ENCODE measurements around the gene IMP4. TPM values are rescaled to one million over a fixed set of nuclear protein-coding genes. Genes with fewer than 3 reads are reported as not detected.

The IMP4 gene
- polyA plus RNA-seq, 1 donor from 2014 or later, result 78.0 TPM

DNA sequence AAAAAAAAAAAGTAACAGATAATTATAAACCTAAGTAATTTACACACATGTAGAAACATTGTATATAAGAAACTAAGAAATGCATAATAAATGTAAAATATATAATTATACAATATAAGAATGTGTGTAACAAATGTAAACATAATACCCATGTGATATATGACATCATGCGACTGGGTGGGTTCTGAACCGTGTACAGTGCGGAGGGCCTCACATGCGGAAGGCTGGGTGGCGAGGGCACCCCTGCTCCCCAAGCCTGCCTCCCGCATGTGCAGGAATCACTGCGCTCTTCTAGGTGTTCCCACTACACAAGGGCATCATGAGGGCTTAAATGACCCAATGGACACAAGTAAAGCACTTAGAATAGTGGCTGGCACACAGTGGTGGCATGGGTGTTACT, 15.2 kb downstream of the IMP4 start:
- Histone ChIP-seq H3K27ac (ENCODE audit: low read length) (no peak overlapping the region), H3K9me3 (ENCODE audit: low read length) (no peaks in the 10 kb centered on the region)
- no peak for TF ChIP-seq MXI1 (conservative IDR thresholded peaks at IDR 0.05; ENCODE audit: poor library complexity, severe bottlenecking)
- TF ChIP-seq, protein P1, sequence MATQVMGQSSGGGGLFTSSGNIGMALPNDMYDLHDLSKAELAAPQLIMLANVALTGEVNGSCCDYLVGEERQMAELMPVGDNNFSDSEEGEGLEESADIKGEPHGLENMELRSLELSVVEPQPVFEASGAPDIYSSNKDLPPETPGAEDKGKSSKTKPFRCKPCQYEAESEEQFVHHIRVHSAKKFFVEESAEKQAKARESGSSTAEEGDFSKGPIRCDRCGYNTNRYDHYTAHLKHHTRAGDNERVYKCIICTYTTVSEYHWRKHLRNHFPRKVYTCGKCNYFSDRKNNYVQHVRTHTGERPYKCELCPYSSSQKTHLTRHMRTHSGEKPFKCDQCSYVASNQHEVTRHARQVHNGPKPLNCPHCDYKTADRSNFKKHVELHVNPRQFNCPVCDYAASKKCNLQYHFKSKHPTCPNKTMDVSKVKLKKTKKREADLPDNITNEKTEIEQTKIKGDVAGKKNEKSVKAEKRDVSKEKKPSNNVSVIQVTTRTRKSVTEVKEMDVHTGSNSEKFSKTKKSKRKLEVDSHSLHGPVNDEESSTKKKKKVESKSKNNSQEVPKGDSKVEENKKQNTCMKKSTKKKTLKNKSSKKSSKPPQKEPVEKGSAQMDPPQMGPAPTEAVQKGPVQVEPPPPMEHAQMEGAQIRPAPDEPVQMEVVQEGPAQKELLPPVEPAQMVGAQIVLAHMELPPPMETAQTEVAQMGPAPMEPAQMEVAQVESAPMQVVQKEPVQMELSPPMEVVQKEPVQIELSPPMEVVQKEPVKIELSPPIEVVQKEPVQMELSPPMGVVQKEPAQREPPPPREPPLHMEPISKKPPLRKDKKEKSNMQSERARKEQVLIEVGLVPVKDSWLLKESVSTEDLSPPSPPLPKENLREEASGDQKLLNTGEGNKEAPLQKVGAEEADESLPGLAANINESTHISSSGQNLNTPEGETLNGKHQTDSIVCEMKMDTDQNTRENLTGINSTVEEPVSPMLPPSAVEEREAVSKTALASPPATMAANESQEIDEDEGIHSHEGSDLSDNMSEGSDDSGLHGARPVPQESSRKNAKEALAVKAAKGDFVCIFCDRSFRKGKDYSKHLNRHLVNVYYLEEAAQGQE (IDR thresholded peaks at IDR 0.05; ENCODE audit: borderline replicate concordance), result no peak
- no peak for TF ChIP-seq EP300 (conservative IDR thresholded peaks at IDR 0.05; ENCODE audit: poor library complexity, severe bottlenecking)
- TF ChIP-seq, protein P2, sequence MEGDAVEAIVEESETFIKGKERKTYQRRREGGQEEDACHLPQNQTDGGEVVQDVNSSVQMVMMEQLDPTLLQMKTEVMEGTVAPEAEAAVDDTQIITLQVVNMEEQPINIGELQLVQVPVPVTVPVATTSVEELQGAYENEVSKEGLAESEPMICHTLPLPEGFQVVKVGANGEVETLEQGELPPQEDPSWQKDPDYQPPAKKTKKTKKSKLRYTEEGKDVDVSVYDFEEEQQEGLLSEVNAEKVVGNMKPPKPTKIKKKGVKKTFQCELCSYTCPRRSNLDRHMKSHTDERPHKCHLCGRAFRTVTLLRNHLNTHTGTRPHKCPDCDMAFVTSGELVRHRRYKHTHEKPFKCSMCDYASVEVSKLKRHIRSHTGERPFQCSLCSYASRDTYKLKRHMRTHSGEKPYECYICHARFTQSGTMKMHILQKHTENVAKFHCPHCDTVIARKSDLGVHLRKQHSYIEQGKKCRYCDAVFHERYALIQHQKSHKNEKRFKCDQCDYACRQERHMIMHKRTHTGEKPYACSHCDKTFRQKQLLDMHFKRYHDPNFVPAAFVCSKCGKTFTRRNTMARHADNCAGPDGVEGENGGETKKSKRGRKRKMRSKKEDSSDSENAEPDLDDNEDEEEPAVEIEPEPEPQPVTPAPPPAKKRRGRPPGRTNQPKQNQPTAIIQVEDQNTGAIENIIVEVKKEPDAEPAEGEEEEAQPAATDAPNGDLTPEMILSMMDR (IDR thresholded peaks at IDR 0.05; ENCODE audit: poor library complexity, severe bottlenecking), result no peak
- no peak for TF ChIP-seq RAD21 (conservative IDR thresholded peaks at IDR 0.05)
- TF ChIP-seq SMC3 (conservative IDR thresholded peaks at IDR 0.05; ENCODE audit: poor library complexity), result no peak
- TF ChIP-seq TAF1 (IDR thresholded peaks at IDR 0.05; ENCODE audit: low read depth), result no peak

DNA sequence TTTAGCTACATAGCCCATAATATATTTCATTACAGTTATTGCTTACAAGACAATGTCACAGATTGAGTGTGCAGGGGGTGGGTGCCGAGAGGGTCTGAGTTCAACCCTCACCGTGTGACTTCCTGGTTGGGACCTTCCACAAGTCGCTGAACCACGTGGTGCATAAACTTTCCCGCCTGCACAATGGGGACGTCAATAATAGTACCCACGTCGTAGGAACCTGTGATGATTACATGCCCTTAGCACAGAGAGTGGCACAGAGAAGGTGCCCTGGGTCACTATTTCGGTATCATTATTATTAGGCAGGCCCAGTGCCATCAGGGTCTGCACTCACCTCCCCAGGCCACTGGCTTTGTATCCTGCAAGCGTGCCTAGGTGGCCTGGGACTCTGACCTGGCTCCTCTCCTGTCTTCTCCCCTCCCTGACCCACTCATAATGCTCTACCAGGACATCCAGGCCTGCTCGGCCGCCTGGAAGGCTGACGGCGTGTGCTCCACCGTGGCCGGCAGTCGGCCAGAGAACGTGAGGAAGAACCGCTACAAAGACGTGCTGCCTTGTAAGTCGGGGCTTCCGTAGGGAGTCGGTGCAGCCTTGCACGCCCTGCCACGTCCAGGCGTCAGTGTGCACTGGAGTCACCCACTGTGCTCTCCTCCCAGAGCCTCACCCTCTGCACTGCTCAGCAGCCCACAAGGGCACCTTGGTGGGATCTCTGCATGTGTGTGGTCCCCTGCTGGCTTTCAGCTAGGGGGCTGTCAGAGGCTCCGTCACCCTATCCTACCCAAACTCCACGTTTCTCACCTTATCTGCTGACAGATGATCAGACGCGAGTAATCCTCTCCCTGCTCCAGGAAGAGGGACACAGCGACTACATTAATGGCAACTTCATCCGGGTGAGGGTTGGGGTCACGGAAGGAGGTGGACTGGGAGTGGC, 16.0 kb downstream of the IMP4 start:
- Histone ChIP-seq H3K36me3 (ENCODE audit: insufficient read depth, low read length) (no peaks in the 10 kb centered on the region), H3F3A (ENCODE audit: insufficient read depth, low read length, poor library complexity, severe bottlenecking) (no peaks in the 10 kb centered on the region), H3K4me2 (ENCODE audit: low read length) (no peak overlapping the region), H3K27ac (ENCODE audit: low read length) (no peak overlapping the region), H3K79me2 (replicated peaks; ENCODE audit: insufficient read depth, low read length) (no peaks in the 10 kb centered on the region), H3K27me3 (ENCODE audit: insufficient read depth, low read depth, low read length) (no peaks in the 10 kb centered on the region), H4K20me1 (ENCODE audit: insufficient read depth) (no peaks in the 10 kb centered on the region), H3K9me3 (ENCODE audit: low read length) (no peaks in the 10 kb centered on the region), H3K4me3 (ENCODE audit: low read length) (no peak overlapping the region), H3K9me2 (ENCODE audit: insufficient read depth, low read length) (no peaks in the 10 kb centered on the region), H2AFZ (ENCODE audit: low read depth, low read length) (no peak overlapping the region), H3K9ac (ENCODE audit: low read length) (no peak overlapping the region)
- TF ChIP-seq RAD21 (conservative IDR thresholded peaks at IDR 0.05), result no peak
- no peak for TF ChIP-seq EP300 (conservative IDR thresholded peaks at IDR 0.05; ENCODE audit: poor library complexity, severe bottlenecking)

More for the DNA sequence above, 15.2 kb downstream of the IMP4 start:
- H4K20me1 ChIP-seq (ENCODE audit: insufficient read depth), result no peaks in the 10 kb centered on the region
- H3K36me3 ChIP-seq (ENCODE audit: insufficient read depth, low read length), result no peaks in the 10 kb centered on the region
- no peaks in the 10 kb centered on the region for H3K9me2 ChIP-seq (ENCODE audit: insufficient read depth, low read length)
- H3F3A ChIP-seq (ENCODE audit: insufficient read depth, low read length, poor library complexity, severe bottlenecking), result no peaks in the 10 kb centered on the region
- no peak overlapping the region for H2AFZ ChIP-seq (ENCODE audit: low read depth, low read length)
- no peak overlapping the region for H3K4me3 ChIP-seq (ENCODE audit: low read length)
- no peak overlapping the region for H3K9ac ChIP-seq (ENCODE audit: low read length)
- H3K79me2 ChIP-seq (replicated peaks; ENCODE audit: insufficient read depth, low read length), result no peaks in the 10 kb centered on the region
- H3K27me3 ChIP-seq (ENCODE audit: insufficient read depth, low read depth, low read length), result no peaks in the 10 kb centered on the region
- H3K4me2 ChIP-seq (ENCODE audit: low read length), result no peak overlapping the region

All from neural cell (in vitro differentiated cells).